Lung (tissue), 12 donors: ENCODE results near the gene ZNF581. TPM values are rescaled to one million over a fixed set of nuclear protein-coding genes. Genes with fewer than 3 reads are reported as not detected.
A peak's percentile ranks its signal among the peaks of the same experiment; 100 is the strongest.

Source experiments
- ATAC-seq: fragments of 200-7000 bp; cut with Tn5 transposase; one replicate; pipeline ENCODE4 v1.9.1; 2020; ENCODE audit warnings: moderate number of reproducible peaks; ENCODE audit not compliant: insufficient read depth, low FRiP score
- DNase-seq, 3 donors: peaks; one replicate each; pipeline ENCODE4 v3.0.0-alpha.2; 2013 to 2017
- H3K27ac ChIP-seq, 2 donors: one replicate each; pipeline ENCODE4 v1.5.1; 2013; ENCODE audit warnings: mild to moderate bottlenecking in 2 of 2, moderate library complexity in 2 of 2, control low read depth in 1 of 2, inconsistent platforms in 1 of 2, low read depth in 1 of 2, low read length in 1 of 2
- H3K27me3 ChIP-seq, 3 donors: one replicate each; pipeline ENCODE4 v1.5.1; 2013; ENCODE audit warnings: low read length in 2 of 3; ENCODE audit not compliant: control insufficient read depth in 3 of 3, insufficient read depth in 3 of 3
- H3K36me3 ChIP-seq, 4 donors: one replicate each; pipeline ENCODE4 v1.5.1; 2013; ENCODE audit warnings: low read length in 4 of 4, mild to moderate bottlenecking in 1 of 4, moderate library complexity in 1 of 4; ENCODE audit not compliant: control insufficient read depth in 4 of 4, insufficient read depth in 4 of 4
- H3K4me1 ChIP-seq, 5 donors: one replicate each; pipeline ENCODE4 v1.5.1; 2013; ENCODE audit warnings: low read length in 5 of 5, mild to moderate bottlenecking in 2 of 5, moderate library complexity in 1 of 5; ENCODE audit not compliant: control insufficient read depth in 5 of 5, insufficient read depth in 5 of 5
- H3K4me3 ChIP-seq: one replicate; pipeline ENCODE4 v1.5.1; 2013; ENCODE audit warnings: mild to moderate bottlenecking, control low read depth, moderate library complexity
- H3K9ac ChIP-seq, 2 donors: one replicate each; pipeline ENCODE4 v1.5.1; 2013; ENCODE audit warnings: low read length in 2 of 2, control low read depth in 1 of 2; ENCODE audit not compliant: insufficient read depth in 1 of 2
- H3K9me3 ChIP-seq, 4 donors: one replicate each; pipeline ENCODE4 v1.5.1; 2013; ENCODE audit warnings: low read length in 3 of 4, mild to moderate bottlenecking in 1 of 4, moderate library complexity in 1 of 4; ENCODE audit not compliant: control insufficient read depth in 4 of 4, insufficient read depth in 3 of 4
- WGBS, 2 donors: extraction: QIAGEN DNeasy Blood & Tissue Kit; methylation state at CpG; one replicate each; pipeline ENCODE4 v1.1.7; 2013; 5-methylcytosine and 5-hydroxymethylcytosine counted together
- polyA plus RNA-seq, 2 donors: library from polyadenylated mRNA; stranded (reverse); fragments of 200-250 nt; gene quantifications; one replicate each; pipeline ENCODE4 v1.2.1, GENCODE V29; 2013
- total RNA-seq, 2 donors: library from RNA; depleted of rRNA in 1 of 2; stranded (reverse); fragments of >200 nt in 1 of 2; gene quantifications; one replicate each; pipeline ENCODE4 v1.2.1, GENCODE V29; 2014 to 2021
- TF ChIP-seq, protein P1 (sequence below): IDR thresholded peaks from 2 replicates; pipeline ENCODE4 v1.5.1; 2012; ENCODE audit warnings: mild to moderate bottlenecking; ENCODE audit errors: control extremely low read depth, extremely low read depth
- donor health status: control.
- donor health status: control.
- donor health status: Bipolar disorder and iron deficiency.
- donor health status: healthy.
- donor health status: DM: yes; HTN: yes; CAD: no.

ZNF581 gene
- total and polyA plus RNA-seq, 4 donors = 15.0 to 18.1 (median 15.6) TPM

- no peaks in the 10 kb centered on the region for H3K27me3 ChIP-seq
- no peak overlapping the region for H3K9ac ChIP-seq
- H3K4me3 ChIP-seq = no peak overlapping the region
- TF ChIP-seq, protein P1, sequence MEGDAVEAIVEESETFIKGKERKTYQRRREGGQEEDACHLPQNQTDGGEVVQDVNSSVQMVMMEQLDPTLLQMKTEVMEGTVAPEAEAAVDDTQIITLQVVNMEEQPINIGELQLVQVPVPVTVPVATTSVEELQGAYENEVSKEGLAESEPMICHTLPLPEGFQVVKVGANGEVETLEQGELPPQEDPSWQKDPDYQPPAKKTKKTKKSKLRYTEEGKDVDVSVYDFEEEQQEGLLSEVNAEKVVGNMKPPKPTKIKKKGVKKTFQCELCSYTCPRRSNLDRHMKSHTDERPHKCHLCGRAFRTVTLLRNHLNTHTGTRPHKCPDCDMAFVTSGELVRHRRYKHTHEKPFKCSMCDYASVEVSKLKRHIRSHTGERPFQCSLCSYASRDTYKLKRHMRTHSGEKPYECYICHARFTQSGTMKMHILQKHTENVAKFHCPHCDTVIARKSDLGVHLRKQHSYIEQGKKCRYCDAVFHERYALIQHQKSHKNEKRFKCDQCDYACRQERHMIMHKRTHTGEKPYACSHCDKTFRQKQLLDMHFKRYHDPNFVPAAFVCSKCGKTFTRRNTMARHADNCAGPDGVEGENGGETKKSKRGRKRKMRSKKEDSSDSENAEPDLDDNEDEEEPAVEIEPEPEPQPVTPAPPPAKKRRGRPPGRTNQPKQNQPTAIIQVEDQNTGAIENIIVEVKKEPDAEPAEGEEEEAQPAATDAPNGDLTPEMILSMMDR = no peak
- 90 to 93% methylated on average over 24 of the region's 24 CpGs for WGBS, 2 donors
- DNase-seq (no peak), ATAC-seq (no peak)
- no peak overlapping the region for H3K27ac ChIP-seq
- H3K9me3 ChIP-seq = no peaks in the 10 kb centered on the region
- H3K4me1 ChIP-seq = peaks cover 3 to 17% (median 11%) of the 10 kb centered on the region in 5 donors
- peaks cover 0 to 42% (median 27%) of the 10 kb centered on the region in 4 donors for H3K36me3 ChIP-seq
Observed at GRCh38 chr19:55679343-55680257, 36.2 kb downstream of the ZNF581 start.

GRCh38 chr19:55680339-55681130 lies 37.1 kb downstream of the ZNF581 start:
- H3K4me1 ChIP-seq = peaks cover 3 to 17% (median 14%) of the 10 kb centered on the region in 5 donors
- DNase-seq (no peak), ATAC-seq (no peak)
- H3K27me3 ChIP-seq = no peaks in the 10 kb centered on the region
- H3K9me3 ChIP-seq = no peaks in the 10 kb centered on the region
- WGBS, 2 donors = 93 to 95% methylated on average over 20 of the region's 20 CpGs
- no peak overlapping the region for H3K9ac ChIP-seq
- TF ChIP-seq, protein P1 = no peak
- peak overlapping the region in 1 of 2 donors; percentile 4 for H3K27ac ChIP-seq
- no peak overlapping the region for H3K4me3 ChIP-seq
- peaks cover 0 to 43% (median 33%) of the 10 kb centered on the region in 4 donors for H3K36me3 ChIP-seq

DNA sequence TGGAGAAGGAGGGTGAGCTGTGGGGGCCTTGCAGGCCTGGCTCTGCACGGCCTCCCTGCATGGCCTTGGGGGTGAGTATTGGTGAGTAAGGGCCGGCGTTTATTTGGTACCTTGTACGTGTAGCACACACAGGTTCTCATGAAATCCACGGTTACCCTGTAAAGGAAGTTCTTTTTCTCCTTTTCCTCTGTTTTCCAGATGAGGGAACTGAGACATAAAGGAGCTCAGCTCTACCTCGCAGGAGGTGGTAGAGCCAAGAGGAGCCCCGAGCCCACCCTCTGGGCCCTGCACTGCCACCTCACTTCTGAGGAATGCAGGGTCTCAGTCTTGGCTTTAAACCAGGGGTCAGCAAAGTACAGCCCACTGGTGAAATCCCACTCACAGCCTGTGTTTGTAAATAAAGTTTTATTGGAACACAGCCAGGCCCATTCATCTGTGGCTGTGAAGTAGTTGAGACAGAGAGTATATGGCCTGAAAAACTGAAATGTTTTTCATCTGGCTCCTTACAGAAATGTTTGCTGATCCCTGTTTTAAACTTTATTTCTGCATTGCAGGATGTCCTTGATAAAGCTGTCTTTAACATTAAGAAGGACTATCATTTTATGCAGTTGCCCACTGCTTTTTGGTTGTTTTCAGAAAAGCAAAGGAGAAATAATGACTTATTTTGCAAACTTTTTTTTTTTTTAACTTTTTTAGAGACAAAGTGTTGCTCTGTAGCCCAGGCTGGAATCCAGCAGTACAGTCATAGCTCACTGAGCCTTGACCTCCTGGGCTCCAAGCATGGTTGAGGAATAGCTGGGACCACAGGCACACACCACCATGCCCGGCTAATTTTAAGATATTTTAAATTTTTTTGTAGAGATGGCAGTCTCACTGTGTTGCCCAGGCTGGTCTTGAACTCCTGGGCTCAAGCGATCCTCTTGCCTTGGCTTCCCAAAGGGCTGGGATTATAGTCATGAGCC lies 38.0 kb downstream of the ZNF581 start:
- 85 to 88% methylated on average over 9 of the region's 9 CpGs for WGBS, 2 donors
- no peak for ATAC-seq

More for the DNA sequence above, 38.0 kb downstream of the ZNF581 start:
- Histone ChIP-seq H3K9me3 (no peaks in the 10 kb centered on the region), H3K4me1 (peaks cover 0 to 16% (median 9%) of the 10 kb centered on the region in 5 donors), H3K9ac (no peak overlapping the region), H3K36me3 (peaks cover 0 to 51% (median 38%) of the 10 kb centered on the region in 4 donors), H3K27me3 (no peaks in the 10 kb centered on the region), H3K4me3 (no peak overlapping the region), H3K27ac (peak overlapping the region in 1 of 2 donors; percentile 4)
- TF ChIP-seq, protein P1 = no peak
- no peak for DNase-seq
